Endothelial cell (in vitro differentiated cells): ENCODE data around the gene C9orf72. TPM values are rescaled to one million over a fixed set of nuclear protein-coding genes. Genes with fewer than 3 reads are reported as not detected.

Experiments used
- DNase-seq: peaks from one replicate; pipeline ENCODE4 v3.0.0; 2021; ENCODE audit warnings: low spot score
- H3K27ac Mint-ChIP-seq: one replicate; pipeline ENCODE4 v1.8.0; 2021; ENCODE audit warnings: mixed read lengths, inconsistent platforms; ENCODE audit not compliant: unreplicated experiment
- H3K27me3 Mint-ChIP-seq: one replicate; pipeline ENCODE4 v1.8.0; 2021; ENCODE audit warnings: mild to moderate bottlenecking, moderate library complexity, mixed read lengths, inconsistent platforms; ENCODE audit not compliant: unreplicated experiment
- H3K36me3 Mint-ChIP-seq: one replicate; pipeline ENCODE4 v1.8.0; 2021; ENCODE audit warnings: mild to moderate bottlenecking, low read depth, mixed read lengths, inconsistent platforms; ENCODE audit not compliant: unreplicated experiment
- H3K4me1 Mint-ChIP-seq: one replicate; pipeline ENCODE4 v1.8.0; 2021; ENCODE audit warnings: mild to moderate bottlenecking, mixed read lengths, inconsistent platforms; ENCODE audit not compliant: unreplicated experiment
- H3K4me3 Mint-ChIP-seq: one replicate; pipeline ENCODE4 v1.8.0; 2021; ENCODE audit warnings: mild to moderate bottlenecking, mixed read lengths, inconsistent platforms; ENCODE audit not compliant: unreplicated experiment
- H3K9me3 Mint-ChIP-seq: one replicate; pipeline ENCODE4 v1.8.0; 2021; ENCODE audit warnings: mixed read lengths, inconsistent platforms; ENCODE audit not compliant: unreplicated experiment
- long read RNA-seq: library from polyadenylated mRNA; unstranded; transcript quantifications from one replicate; pipeline ENCODE4 v2.0.0, GENCODE V29; 2020; ENCODE audit not compliant: unreplicated experiment
- total RNA-seq: library from RNA; stranded (reverse); fragmentation: NEBNext Ultra II Directional; extraction: Animal tissue kit (Norgen Biotek cat#: 25700); gene quantifications from one replicate; pipeline ENCODE4 v1.2.1, GENCODE V29; 2021; ENCODE audit not compliant: unreplicated experiment
- TF ChIP-seq, protein P1 (sequence below): fragments of 200-600 bp; sonication (generic); IDR thresholded peaks from one replicate; pipeline ENCODE4 v1.5.0; 2021; ENCODE audit warnings: antibody characterized with exemption; ENCODE audit not compliant: unreplicated experiment

The C9orf72 gene, protein sequence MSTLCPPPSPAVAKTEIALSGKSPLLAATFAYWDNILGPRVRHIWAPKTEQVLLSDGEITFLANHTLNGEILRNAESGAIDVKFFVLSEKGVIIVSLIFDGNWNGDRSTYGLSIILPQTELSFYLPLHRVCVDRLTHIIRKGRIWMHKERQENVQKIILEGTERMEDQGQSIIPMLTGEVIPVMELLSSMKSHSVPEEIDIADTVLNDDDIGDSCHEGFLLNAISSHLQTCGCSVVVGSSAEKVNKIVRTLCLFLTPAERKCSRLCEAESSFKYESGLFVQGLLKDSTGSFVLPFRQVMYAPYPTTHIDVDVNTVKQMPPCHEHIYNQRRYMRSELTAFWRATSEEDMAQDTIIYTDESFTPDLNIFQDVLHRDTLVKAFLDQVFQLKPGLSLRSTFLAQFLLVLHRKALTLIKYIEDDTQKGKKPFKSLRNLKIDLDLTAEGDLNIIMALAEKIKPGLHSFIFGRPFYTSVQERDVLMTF
- total RNA-seq: 14.7 TPM
- long read RNA-seq, transcript C9orf72-203 (11 exons, 3,200 nt): major isoform, 6 of 6 reads
- long read RNA-seq, partial matches to known transcripts: 0 of 6 reads
- long read RNA-seq, other reads (novel, unspliced or antisense): 0 of 6 reads

GRCh38 chr9:27572918-27573633 lies at the start of gene C9orf72:
Gene C9orf72, minus strand, starts transcription at chr9:27573481. Its CDS starts 6,361 bp downstream, at chr9:27567120.
- H3K4me1 Mint-ChIP-seq: peaks cover 8% of the 10 kb centered on the region
- peaks cover under 1% of the 10 kb centered on the region for H3K36me3 Mint-ChIP-seq
- peaks cover 5% of the 10 kb centered on the region for H3K27me3 Mint-ChIP-seq
- peak within 1 kb of the TSS; percentile 98 for H3K27ac Mint-ChIP-seq
- DNase-seq: peak; percentile 81
- H3K4me3 Mint-ChIP-seq: peak within 1 kb of the TSS; percentile 98
- TF ChIP-seq, protein P1, sequence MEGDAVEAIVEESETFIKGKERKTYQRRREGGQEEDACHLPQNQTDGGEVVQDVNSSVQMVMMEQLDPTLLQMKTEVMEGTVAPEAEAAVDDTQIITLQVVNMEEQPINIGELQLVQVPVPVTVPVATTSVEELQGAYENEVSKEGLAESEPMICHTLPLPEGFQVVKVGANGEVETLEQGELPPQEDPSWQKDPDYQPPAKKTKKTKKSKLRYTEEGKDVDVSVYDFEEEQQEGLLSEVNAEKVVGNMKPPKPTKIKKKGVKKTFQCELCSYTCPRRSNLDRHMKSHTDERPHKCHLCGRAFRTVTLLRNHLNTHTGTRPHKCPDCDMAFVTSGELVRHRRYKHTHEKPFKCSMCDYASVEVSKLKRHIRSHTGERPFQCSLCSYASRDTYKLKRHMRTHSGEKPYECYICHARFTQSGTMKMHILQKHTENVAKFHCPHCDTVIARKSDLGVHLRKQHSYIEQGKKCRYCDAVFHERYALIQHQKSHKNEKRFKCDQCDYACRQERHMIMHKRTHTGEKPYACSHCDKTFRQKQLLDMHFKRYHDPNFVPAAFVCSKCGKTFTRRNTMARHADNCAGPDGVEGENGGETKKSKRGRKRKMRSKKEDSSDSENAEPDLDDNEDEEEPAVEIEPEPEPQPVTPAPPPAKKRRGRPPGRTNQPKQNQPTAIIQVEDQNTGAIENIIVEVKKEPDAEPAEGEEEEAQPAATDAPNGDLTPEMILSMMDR: no peak
- H3K9me3 Mint-ChIP-seq: peaks cover 2% of the 10 kb centered on the region

GRCh38 chr9:27622693-27623340 lies 49.5 kb upstream of the C9orf72 start:
- no peaks in the 10 kb centered on the region for H3K36me3 Mint-ChIP-seq
- H3K4me3 Mint-ChIP-seq: no peak overlapping the region
- H3K9me3 Mint-ChIP-seq: no peaks in the 10 kb centered on the region
- TF ChIP-seq, protein P1: no peak
- no peak overlapping the region for H3K27ac Mint-ChIP-seq
- no peaks in the 10 kb centered on the region for H3K4me1 Mint-ChIP-seq
- peaks cover 3% of the 10 kb centered on the region for H3K27me3 Mint-ChIP-seq
- DNase-seq: no peak

DNA sequence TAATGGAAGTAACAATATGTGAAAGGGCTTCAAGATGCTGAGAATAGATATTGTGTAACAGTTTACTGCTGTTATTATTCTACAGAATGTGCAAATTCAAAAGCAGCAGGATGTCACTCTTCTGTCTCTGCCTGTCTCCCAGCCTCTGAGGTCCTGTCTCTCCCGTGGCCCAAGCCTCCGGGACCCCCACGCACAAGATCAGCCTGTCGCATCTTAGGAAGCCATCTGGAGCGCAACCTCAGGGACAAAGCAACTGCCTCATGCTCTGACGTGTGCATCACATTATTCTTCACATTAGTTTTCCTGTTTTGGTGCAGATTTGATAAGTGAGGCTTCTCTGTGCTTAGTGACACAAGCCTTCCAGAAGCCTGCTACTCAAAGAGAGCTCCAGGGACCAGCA lies 46.5 kb upstream of the C9orf72 start:
- no peaks in the 10 kb centered on the region for H3K9me3 Mint-ChIP-seq
- TF ChIP-seq, protein P1: no peak
- H3K36me3 Mint-ChIP-seq: no peaks in the 10 kb centered on the region
- DNase-seq: no peak
- no peak overlapping the region for H3K27ac Mint-ChIP-seq
- H3K4me1 Mint-ChIP-seq: no peaks in the 10 kb centered on the region
- H3K4me3 Mint-ChIP-seq: no peak overlapping the region
- peaks cover 5% of the 10 kb centered on the region for H3K27me3 Mint-ChIP-seq

DNA sequence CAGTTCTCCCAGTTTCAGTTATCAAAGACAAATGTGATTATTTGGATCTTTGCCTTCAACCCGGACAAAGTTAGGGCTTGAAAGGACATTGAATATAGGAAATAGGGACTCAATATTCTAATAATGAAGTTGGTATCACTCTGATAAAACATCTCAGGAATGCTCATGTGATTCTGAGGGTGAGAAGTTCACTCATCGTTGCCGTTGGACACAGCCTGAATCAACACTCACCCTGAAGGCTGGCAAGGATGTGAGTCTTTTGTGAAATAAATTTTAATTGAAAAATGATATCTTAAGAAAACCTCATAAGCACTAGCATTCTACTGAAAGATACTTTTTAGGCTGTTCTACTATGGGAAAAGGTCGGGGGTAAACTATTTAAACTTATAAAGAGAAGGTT lies 44.8 kb upstream of the C9orf72 start:
- Mint-ChIP-seq H3K4me3 (no peak overlapping the region), H3K9me3 (no peaks in the 10 kb centered on the region), H3K36me3 (no peaks in the 10 kb centered on the region), H3K4me1 (no peaks in the 10 kb centered on the region), H3K27me3 (peaks cover 5% of the 10 kb centered on the region), H3K27ac (no peak overlapping the region)
- DNase-seq: no peak
- TF ChIP-seq, protein P1: no peak
